Breast epithelium (tissue), 3 donors: ENCODE measurements around the gene GABRA5.

ENCODE experiments used
- CTCF ChIP-seq, 3 donors: fragments of 450-650 bp; IDR thresholded peaks; one replicate each; pipeline ENCODE4 v1.5.1; 2016 to 2017; ENCODE audit warnings: antibody characterized with exemption in 3 of 3, mild to moderate bottlenecking in 3 of 3, moderate library complexity in 3 of 3
- POLR2AphosphoS5 ChIP-seq, 3 donors: sonication (generic); formaldehyde crosslinking; IDR thresholded peaks; one replicate each; pipeline ENCODE4 v1.6.1; 2017; ENCODE audit warnings: antibody characterized with exemption in 3 of 3

GRCh38 chr15:26943866-26944265, 77.0 kb downstream of the GABRA5 start:
- TF ChIP-seq POLR2AphosphoS5 (IDR thresholded peaks at IDR 0.05) (no peak), CTCF (IDR thresholded peaks at IDR 0.05) (no peak)
